GM13977 (cell line): ENCODE data around the gene ASXL1.

Source experiments
- DNase-seq: peaks from one replicate; pipeline ENCODE4 v3.0.0; 2012; ENCODE audit warnings: low spot score
- CTCF ChIP-seq: IDR thresholded peaks from 2 replicates; pipeline ENCODE4 v1.5.1; 2012; ENCODE audit warnings: mild to moderate bottlenecking, control low read depth; ENCODE audit not compliant: insufficient read depth; ENCODE audit errors: extremely low read depth, missing control alignments
- in situ Hi-C: fragments of 300-500 bp; cut with MboI; formaldehyde crosslinking; loops from one replicate; pipeline ENCODE4 v1.12.0; 2022; ENCODE audit warnings: low sequenced_read_pairs, low pct_unique_long_range_greater_than_20kb, mixed read lengths, inconsistent platforms; ENCODE audit not compliant: unreplicated experiment

The ASXL1 gene

GRCh38 chr20:32474967-32475811 is 117.1 kb downstream of the ASXL1 start:
- in situ Hi-C loops: no loop called here
- no peak for TF ChIP-seq CTCF
- peak; percentile 91 for DNase-seq

- in situ Hi-C loops: no loop called here
- DNase-seq: no peak
- no peak for TF ChIP-seq CTCF
Measured at GRCh38 chr20:32476684-32477593, 118.8 kb downstream of the ASXL1 start.

GRCh38 chr20:32477594-32478512 is 119.7 kb downstream of the ASXL1 start:
- in situ Hi-C loops: no loop called here
- TF ChIP-seq CTCF: no peak
- no peak for DNase-seq

GRCh38 chr20:32478576-32478975 is 120.4 kb downstream of the ASXL1 start:
- no peak for TF ChIP-seq CTCF
- DNase-seq: no peak
- in situ Hi-C loops: no loop called here

- no peak for DNase-seq
- no peak for TF ChIP-seq CTCF
- in situ Hi-C loops: no loop called here
Measured at GRCh38 chr20:32479012-32479411, 120.9 kb downstream of the ASXL1 start.

- TF ChIP-seq CTCF: no peak
- in situ Hi-C loops: no loop called here
- DNase-seq: no peak
Measured at GRCh38 chr20:32479697-32480171, 121.6 kb downstream of the ASXL1 start.
